ENCODE results near the gene STX11. TPM values are rescaled to one million over a fixed set of nuclear protein-coding genes. Genes with fewer than 3 reads are reported as not detected.
A peak's percentile ranks its signal among the peaks of the same experiment; 100 is the strongest.

STX11 gene
- total RNA-seq, 1 donor from 2014 or later = 6.8 TPM

GRCh38 chr6:144155529-144155928 is 5.2 kb downstream of the STX11 start:
- peaks cover 78% of the 10 kb centered on the region for H3K4me1 ChIP-seq

GRCh38 chr6:144156338-144156737 is 6.0 kb downstream of the STX11 start:
- DNase-seq = no peak
- Histone ChIP-seq H3K4me3 (no peak overlapping the region), H3K4me1 (peaks cover 70% of the 10 kb centered on the region), H3K27ac (replicated peaks) (peak overlapping the region; percentile 74), H3K36me3 (no peaks in the 10 kb centered on the region), H3K9me3 (replicated peaks) (no peaks in the 10 kb centered on the region), H3K27me3 (ENCODE audit: low read depth) (no peaks in the 10 kb centered on the region)
- no peak for TF ChIP-seq CTCF (IDR thresholded peaks at IDR 0.05; ENCODE audit: borderline replicate concordance)
- intact Hi-C loops (cut with micrococcal nuclease) = no loop called here

More at GRCh38 chr6:144155529-144155928, 5.2 kb downstream of the STX11 start:
- intact Hi-C loops (cut with micrococcal nuclease) = no loop called here
- Histone ChIP-seq H3K36me3 (no peaks in the 10 kb centered on the region), H3K9me3 (replicated peaks) (no peaks in the 10 kb centered on the region), H3K27ac (replicated peaks) (no peak overlapping the region), H3K4me3 (no peak overlapping the region), H3K27me3 (ENCODE audit: low read depth) (no peaks in the 10 kb centered on the region)
- no peak for TF ChIP-seq CTCF (IDR thresholded peaks at IDR 0.05; ENCODE audit: borderline replicate concordance)
- no peak for DNase-seq

- Histone ChIP-seq H3K4me1 (peaks cover 64% of the 10 kb centered on the region), H3K36me3 (no peaks in the 10 kb centered on the region), H3K9me3 (replicated peaks) (no peaks in the 10 kb centered on the region), H3K27me3 (ENCODE audit: low read depth) (no peaks in the 10 kb centered on the region), H3K27ac (replicated peaks) (peak overlapping the region; percentile 74), H3K4me3 (no peak overlapping the region)
- intact Hi-C loops (cut with micrococcal nuclease) = no loop called here
- no peak for TF ChIP-seq CTCF (IDR thresholded peaks at IDR 0.05; ENCODE audit: borderline replicate concordance)
- DNase-seq = no peak
Observed at GRCh38 chr6:144156991-144157390, 6.7 kb downstream of the STX11 start.

GRCh38 chr6:144158133-144158532 is 7.8 kb downstream of the STX11 start:
- intact Hi-C loops (cut with micrococcal nuclease) = loop anchor here (2.0 kb wide), 1 partner anchor 55 kb away; no protein-coding TSS in a partner anchor
- Histone ChIP-seq H3K27me3 (ENCODE audit: low read depth) (no peaks in the 10 kb centered on the region), H3K4me1 (peaks cover 52% of the 10 kb centered on the region), H3K36me3 (no peaks in the 10 kb centered on the region), H3K4me3 (peak overlapping the region; percentile 20), H3K27ac (replicated peaks) (peak overlapping the region; percentile 74), H3K9me3 (replicated peaks) (no peaks in the 10 kb centered on the region)
- DNase-seq = peak; percentile 47
- TF ChIP-seq CTCF (IDR thresholded peaks at IDR 0.05; ENCODE audit: borderline replicate concordance) = no peak

GRCh38 chr6:144159223-144159622 is 8.9 kb downstream of the STX11 start:
- Histone ChIP-seq H3K9me3 (replicated peaks) (no peaks in the 10 kb centered on the region), H3K4me3 (peak overlapping the region; percentile 19), H3K27me3 (ENCODE audit: low read depth) (no peaks in the 10 kb centered on the region), H3K4me1 (peaks cover 46% of the 10 kb centered on the region), H3K27ac (replicated peaks) (peak overlapping the region; percentile 74), H3K36me3 (no peaks in the 10 kb centered on the region)
- no peak for DNase-seq
- intact Hi-C loops (cut with micrococcal nuclease) = loop anchor here (2.0 kb wide), 1 partner anchor 56 kb away; no protein-coding TSS in a partner anchor
- no peak for TF ChIP-seq CTCF (IDR thresholded peaks at IDR 0.05; ENCODE audit: borderline replicate concordance)

Data from left ventricle myocardium inferior (tissue), 1 donor.